ENCODE data around the gene ARHGAP26. TPM values are rescaled to one million over a fixed set of nuclear protein-coding genes. Genes with fewer than 3 reads are reported as not detected.

ARHGAP26 gene
- polyA plus RNA-seq, 6 donors from 2014 or later: 2.4 to 8.7 (median 4.1) TPM

GRCh38 chr5:143259254-143259605 is 489.1 kb downstream of the ARHGAP26 start:
- H3K36me3 Mint-ChIP-seq: no peaks in the 10 kb centered on the region
- no peaks in the 10 kb centered on the region for H3K4me1 Mint-ChIP-seq
- peak overlapping the region in 1 of 6 donors; percentile 54 for H3K27ac Mint-ChIP-seq
- ATAC-seq (ENCODE audit: low read depth in 2 of 2) (no peak), DNase-seq (no peak)
- no peaks in the 10 kb centered on the region for H3K27me3 Mint-ChIP-seq
- H3K4me3 Mint-ChIP-seq: no peak overlapping the region
- H3K9me3 Mint-ChIP-seq: no peaks in the 10 kb centered on the region

GRCh38 chr5:143261748-143262392 is 491.7 kb downstream of the ARHGAP26 start:
- ATAC-seq (ENCODE audit: low read depth in 2 of 2): no peak
- no peak for DNase-seq
- no peaks in the 10 kb centered on the region for H3K4me1 Mint-ChIP-seq
- H3K4me3 Mint-ChIP-seq: no peak overlapping the region
- H3K36me3 Mint-ChIP-seq: peaks cover 4 to 5% of the 10 kb centered on the region in 2 donors
- peak overlapping the region in 1 of 6 donors; percentile 21 for H3K27ac Mint-ChIP-seq
- peaks cover 4 to 16% (median 8%) of the 10 kb centered on the region in 7 donors for H3K9me3 Mint-ChIP-seq
- H3K27me3 Mint-ChIP-seq: no peaks in the 10 kb centered on the region

DNA sequence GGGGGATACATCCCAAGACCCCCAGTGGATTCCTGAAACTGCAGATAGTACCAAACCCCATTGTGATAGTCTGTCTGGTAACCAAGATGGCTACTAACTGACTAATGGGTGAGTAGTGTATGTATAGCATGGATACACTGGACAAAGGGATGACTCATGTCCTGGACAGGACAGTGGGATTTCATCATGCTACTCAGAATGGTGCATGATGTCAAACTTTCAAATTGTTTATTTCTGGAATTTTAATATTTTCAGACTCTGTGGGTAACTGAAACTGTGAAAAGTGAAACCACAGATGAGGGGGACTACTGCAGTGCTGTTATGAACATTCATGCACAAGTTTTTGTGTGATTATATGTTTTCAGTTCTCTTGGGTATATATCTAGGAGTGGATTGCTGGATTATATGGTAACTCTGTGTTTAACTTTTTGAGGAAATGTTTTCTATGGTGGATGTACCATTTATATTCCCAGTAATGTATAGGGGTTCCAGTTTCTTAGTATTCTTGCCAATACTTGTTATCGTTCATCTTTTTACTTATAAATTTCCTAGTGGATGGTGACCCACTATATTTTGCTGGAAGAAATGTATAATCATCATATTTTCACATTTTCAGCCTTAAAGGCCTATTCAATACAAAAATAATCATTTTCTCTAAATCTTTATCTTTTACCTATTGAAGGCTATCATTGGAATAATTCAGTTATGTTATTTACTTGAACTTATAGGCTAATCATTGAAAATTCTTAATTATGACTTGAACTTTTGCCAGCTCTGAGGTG is 492.4 kb downstream of the ARHGAP26 start:
- Mint-ChIP-seq H3K9me3 (peaks cover 8 to 23% (median 14%) of the 10 kb centered on the region in 7 donors), H3K27me3 (no peaks in the 10 kb centered on the region), H3K4me3 (no peak overlapping the region), H3K4me1 (no peaks in the 10 kb centered on the region), H3K36me3 (peaks cover 7 to 10% of the 10 kb centered on the region in 2 donors), H3K27ac (no peak overlapping the region)
- DNase-seq (no peak), ATAC-seq (ENCODE audit: low read depth in 2 of 2) (no peak)

DNA sequence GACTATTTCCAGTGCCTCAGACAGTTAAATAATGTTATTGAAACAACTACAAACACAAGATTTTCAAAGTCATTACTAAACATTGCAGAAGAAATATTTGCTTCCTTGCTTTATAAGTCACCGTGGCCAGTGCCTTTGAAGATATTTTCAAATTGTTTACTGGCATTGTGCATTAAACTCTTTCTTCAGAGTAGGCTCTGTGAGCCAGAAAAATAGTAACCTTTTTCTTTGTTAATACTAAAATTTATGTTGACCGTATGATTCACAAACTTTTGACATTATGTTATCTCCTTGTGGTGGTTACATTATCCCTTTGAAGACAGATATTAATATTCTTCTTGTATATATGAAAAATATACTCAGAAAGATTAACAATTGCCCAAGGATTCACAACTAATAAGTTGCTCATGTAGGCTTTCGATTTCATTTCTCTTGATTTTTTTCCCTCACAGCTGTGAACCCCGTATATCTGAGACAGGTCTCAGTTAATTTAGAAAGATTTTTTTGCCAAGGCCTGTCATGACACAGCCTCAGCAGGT is 493.2 kb downstream of the ARHGAP26 start:
- no peak for ATAC-seq (ENCODE audit: low read depth in 2 of 2)
- Mint-ChIP-seq H3K27ac (no peak overlapping the region), H3K27me3 (no peaks in the 10 kb centered on the region), H3K36me3 (peaks cover 12 to 16% of the 10 kb centered on the region in 2 donors), H3K9me3 (peaks cover 8 to 30% (median 22%) of the 10 kb centered on the region in 7 donors), H3K4me1 (no peaks in the 10 kb centered on the region), H3K4me3 (no peak overlapping the region)
- no peak for DNase-seq

- H3K27ac Mint-ChIP-seq: no peak overlapping the region
- H3K4me1 Mint-ChIP-seq: no peaks in the 10 kb centered on the region
- H3K36me3 Mint-ChIP-seq: peaks cover 20 to 31% of the 10 kb centered on the region in 2 donors
- H3K27me3 Mint-ChIP-seq: no peaks in the 10 kb centered on the region
- DNase-seq: no peak
- H3K4me3 Mint-ChIP-seq: no peak overlapping the region
- no peak for ATAC-seq (ENCODE audit: low read depth in 2 of 2)
- H3K9me3 Mint-ChIP-seq: peaks cover 19 to 51% (median 31%) of the 10 kb centered on the region in 7 donors
Observed at GRCh38 chr5:143265995-143266394, 495.8 kb downstream of the ARHGAP26 start.

DNA sequence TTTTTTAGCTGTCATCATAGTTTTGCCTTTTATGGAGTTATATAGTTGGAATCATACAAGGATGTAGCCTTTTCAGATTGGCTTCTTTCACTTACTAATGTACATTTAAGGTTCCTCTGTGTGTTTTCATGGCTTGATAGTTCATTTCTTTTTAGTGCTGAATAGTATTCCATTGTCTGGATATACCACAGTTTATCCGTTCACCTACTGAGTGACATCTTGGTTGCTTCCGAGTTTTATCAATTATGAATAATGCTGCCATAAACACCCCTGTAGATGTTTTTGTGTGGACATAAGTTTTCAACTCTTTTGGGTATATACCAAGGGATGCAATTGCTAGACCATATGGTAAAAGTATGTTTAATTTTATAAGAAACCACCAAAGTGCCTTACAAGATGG is 497.0 kb downstream of the ARHGAP26 start:
- H3K27ac Mint-ChIP-seq: no peak overlapping the region
- H3K4me3 Mint-ChIP-seq: no peak overlapping the region
- H3K36me3 Mint-ChIP-seq: peaks cover 20 to 31% of the 10 kb centered on the region in 2 donors
- DNase-seq (no peak), ATAC-seq (ENCODE audit: low read depth in 2 of 2) (no peak)
- no peaks in the 10 kb centered on the region for H3K4me1 Mint-ChIP-seq
- H3K9me3 Mint-ChIP-seq: peaks cover 19 to 51% (median 31%) of the 10 kb centered on the region in 7 donors
- no peaks in the 10 kb centered on the region for H3K27me3 Mint-ChIP-seq

DNA sequence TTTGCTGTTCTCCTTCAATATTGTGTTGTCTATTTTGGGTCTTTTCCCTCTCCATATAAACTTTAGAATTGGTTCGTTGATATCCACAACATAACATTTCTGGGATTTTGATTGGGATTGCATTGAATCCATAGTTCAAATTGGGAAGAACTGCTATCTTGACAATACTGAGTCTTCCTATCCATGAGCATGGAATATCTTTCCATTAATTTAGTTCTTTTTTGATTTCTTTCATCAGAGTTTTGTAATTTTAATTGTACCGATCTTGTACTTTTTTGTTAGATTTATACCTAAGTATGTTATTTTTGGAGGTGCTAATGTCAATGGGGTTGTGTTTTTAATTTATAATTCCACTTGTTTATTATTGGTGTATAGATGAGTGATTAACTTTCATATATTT is 498.2 kb downstream of the ARHGAP26 start:
- ATAC-seq (ENCODE audit: low read depth in 2 of 2) (no peak), DNase-seq (no peak)
- Mint-ChIP-seq H3K4me1 (no peaks in the 10 kb centered on the region), H3K36me3 (peaks cover 20 to 31% of the 10 kb centered on the region in 2 donors), H3K4me3 (no peak overlapping the region), H3K9me3 (peaks cover 19 to 51% (median 31%) of the 10 kb centered on the region in 7 donors), H3K27me3 (no peaks in the 10 kb centered on the region), H3K27ac (peak overlapping the region in 2 of 6 donors; percentile 35 to 75)

DNA sequence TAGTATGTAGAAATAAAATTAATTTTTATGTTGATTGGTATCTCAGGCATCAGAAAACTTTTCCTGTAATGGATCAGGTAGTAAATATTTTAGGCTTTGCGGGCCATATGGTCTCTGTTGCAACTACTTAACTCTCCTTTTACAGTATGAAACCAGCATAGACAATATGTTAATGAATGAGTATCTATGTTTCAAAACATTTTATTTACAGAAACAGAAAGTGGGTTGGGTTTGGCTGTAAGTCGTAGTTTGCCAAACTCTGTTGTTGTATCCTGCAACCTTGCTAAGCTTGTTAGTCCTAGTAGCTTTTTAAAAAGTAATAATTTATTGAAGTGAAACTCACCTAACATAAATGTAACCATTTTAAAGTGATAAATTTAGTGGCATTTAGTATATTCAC is 501.3 kb downstream of the ARHGAP26 start:
- Mint-ChIP-seq H3K27ac (peak overlapping the region in 1 of 6 donors; percentile 60), H3K9me3 (peaks cover 15 to 43% (median 25%) of the 10 kb centered on the region in 7 donors), H3K4me1 (no peaks in the 10 kb centered on the region), H3K27me3 (no peaks in the 10 kb centered on the region), H3K36me3 (peaks cover 15 to 31% of the 10 kb centered on the region in 2 donors), H3K4me3 (no peak overlapping the region)
- no peak for DNase-seq
- ATAC-seq (ENCODE audit: low read depth in 2 of 2): no peak

- Mint-ChIP-seq H3K9me3 (peaks cover 0 to 8% (median under 1%) of the 10 kb centered on the region in 7 donors), H3K27ac (peak overlapping the region in 1 of 6 donors; percentile 56), H3K4me1 (peaks cover 0 to 3% (median 0%) of the 10 kb centered on the region in 3 donors), H3K36me3 (peaks cover 7 to 18% of the 10 kb centered on the region in 2 donors), H3K4me3 (no peak overlapping the region), H3K27me3 (no peaks in the 10 kb centered on the region)
- no peak for DNase-seq
- ATAC-seq (ENCODE audit: low read depth in 2 of 2): no peak
Observed at GRCh38 chr5:143274952-143275351, 504.8 kb downstream of the ARHGAP26 start.

DNA sequence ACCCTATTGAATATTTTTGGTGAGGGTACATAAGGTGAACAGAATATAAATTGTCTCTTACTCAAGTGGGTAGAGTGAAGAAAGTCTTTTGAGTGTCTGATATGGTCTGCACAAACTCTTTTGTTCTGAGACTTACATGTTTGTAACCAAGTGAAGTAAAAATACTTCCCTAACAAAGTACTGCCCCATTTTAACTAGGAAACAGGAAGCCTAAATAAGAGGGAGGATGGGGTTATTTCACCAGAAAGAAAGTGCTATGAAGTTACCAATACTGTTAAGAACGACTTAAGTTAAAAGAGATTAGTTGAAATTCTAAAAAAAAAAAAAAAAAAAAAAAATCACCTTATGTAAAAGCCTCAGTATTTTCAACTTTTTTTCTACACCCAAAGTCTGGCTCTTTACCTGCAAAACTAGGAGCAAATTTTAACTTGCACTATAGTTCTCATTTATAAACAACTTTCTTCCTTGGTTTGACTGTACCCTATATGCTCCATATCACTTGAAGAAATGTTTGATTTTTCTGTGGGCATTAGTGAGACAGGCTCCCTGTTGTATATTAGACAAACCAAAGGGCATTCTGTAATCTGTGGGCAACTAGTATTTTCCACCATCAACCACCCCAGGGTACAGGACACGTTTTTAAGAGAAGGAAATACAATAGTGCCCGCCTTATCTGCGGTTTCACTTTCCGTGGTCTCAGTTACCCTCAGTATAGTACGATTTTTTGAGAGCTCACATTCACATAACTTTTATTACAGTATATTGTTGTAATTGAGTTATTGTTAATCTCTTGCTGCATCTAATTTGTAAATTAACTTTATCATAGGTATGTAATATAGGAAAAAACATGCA is 505.6 kb downstream of the ARHGAP26 start:
- H3K27ac Mint-ChIP-seq: peak overlapping the region in 1 of 6 donors; percentile 23
- H3K4me1 Mint-ChIP-seq: peaks cover 0 to 3% (median 0%) of the 10 kb centered on the region in 3 donors
- H3K4me3 Mint-ChIP-seq: no peak overlapping the region
- ATAC-seq (ENCODE audit: low read depth in 2 of 2) (no peak), DNase-seq (no peak)
- no peaks in the 10 kb centered on the region for H3K27me3 Mint-ChIP-seq
- H3K36me3 Mint-ChIP-seq: peaks cover 6 to 18% of the 10 kb centered on the region in 2 donors
- H3K9me3 Mint-ChIP-seq: peaks cover 0 to under 1% (median 0%) of the 10 kb centered on the region in 7 donors

DNA sequence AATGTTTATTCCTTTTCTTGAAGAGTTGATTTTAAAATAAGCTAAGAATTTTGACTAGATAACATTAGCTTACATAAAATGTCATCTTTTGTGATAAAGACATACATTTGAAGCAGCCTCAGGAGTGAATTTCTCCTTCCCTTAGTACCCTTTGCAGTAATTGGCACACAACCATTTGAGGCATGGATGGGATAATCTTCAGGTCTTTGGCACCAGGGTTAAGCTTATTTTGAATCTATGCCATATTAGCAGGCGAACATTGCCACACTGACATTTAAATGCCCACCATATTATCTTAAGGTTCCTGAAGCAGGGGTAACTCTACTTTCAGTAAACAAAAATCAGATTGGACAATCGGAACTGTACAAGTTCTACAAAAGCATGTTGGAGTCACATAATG is 507.4 kb downstream of the ARHGAP26 start:
- ATAC-seq (ENCODE audit: low read depth in 2 of 2): no peak
- Mint-ChIP-seq H3K27ac (no peak overlapping the region), H3K36me3 (peaks cover 6 to 29% of the 10 kb centered on the region in 2 donors), H3K27me3 (no peaks in the 10 kb centered on the region), H3K4me3 (no peak overlapping the region), H3K9me3 (no peaks in the 10 kb centered on the region), H3K4me1 (peaks cover 7 to 12% (median 10%) of the 10 kb centered on the region in 3 donors)
- DNase-seq: no peak

Measured in naive B cell (primary cell).